Measurements from ENCODE around the gene NSMCE1.
"Not testable (repeated sequence)": the region's sequence is repeated elsewhere in the genome, so short reads cannot be mapped to it uniquely, and the experiment has no call there.

Gene NSMCE1

GRCh38 chr16:27211026-27211425, 57.5 kb downstream of the NSMCE1 start:
- DNase-seq: no peak

DNA sequence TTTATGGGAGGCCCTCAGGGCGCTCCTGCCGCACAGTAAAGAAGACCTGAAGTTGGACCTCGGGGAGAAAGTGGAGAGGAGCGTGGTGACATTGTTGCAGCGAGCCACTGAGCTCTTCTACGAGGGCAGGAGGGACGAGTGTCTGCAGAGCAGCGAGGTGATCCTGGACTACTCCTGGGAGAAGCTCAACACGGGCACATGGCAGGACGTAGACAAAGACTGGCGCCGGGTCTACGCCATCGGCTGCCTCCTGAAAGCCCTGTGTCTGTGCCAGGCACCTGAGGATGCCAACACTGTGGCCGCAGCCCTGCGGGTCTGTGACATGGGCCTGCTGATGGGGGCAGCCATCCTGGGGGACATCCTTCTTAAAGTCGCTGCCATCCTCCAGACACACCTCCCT, 58.4 kb downstream of the NSMCE1 start:
- no peak for DNase-seq

DNA sequence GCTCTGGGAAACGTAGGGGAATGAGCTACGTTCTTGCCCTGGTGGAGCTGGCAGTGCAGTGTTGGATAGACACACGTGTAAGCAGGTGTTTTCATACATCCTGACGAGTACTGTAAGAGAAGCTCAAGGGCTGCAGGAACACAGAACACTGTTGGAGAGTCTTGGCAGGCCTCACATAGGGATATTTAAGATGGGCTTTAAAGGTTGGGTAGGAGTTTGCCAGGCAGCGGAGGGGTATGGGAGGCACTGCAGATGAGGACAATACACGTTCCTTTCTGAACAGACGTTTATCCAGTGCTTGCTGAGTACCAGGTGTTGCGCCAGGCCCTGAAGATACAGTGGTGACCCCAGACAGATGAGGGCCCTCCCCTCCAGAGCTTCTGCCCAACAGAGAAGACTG, 59.0 kb downstream of the NSMCE1 start:
- DNase-seq: no peak

DNA sequence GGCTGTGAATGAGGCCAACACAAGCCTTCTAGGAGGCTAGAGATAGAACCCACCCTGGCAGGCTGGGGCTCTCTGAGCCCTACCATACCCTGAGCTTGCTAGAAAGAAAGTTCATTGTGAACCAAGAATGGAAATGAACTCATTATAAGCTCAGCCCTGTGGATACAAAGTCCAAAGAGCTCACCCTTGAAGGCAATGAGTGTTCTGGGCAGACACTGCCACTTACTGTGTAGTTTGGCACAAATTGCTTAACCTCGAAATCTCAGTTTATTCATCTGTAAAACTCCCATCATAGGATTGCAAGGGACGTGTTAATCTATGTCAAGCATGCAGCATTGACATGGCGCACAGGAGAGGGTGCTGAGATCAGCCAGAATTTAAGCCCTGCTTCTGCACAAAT, 59.8 kb downstream of the NSMCE1 start:
- no peak for DNase-seq

DNA sequence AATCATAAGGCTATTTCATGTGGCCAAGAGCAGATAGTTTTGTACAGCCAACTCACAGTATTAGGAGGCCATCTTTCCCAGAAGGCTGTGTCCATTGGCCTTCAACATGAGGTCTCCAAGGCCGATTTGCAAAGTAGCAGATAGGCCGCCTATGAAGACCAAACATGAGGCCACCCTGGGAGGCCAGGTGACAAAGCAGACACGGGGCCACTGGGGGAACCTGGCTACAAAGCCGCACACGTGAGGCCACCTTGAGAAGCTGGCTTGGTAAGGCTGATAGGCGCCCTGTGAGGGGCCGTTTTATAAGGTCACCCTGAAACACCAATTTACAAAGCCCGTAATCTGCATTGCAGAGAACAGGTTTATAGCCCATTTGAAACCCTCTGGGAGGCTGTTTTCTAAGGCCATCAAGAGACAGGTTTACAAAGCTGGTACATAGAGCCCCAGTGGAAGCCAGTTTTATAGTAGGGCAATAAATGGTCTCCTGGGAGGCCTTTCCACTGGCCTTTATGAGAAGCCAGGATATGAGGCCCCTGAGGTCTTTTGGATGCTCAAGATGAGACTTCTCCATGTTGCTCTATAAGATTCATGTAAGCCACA, 60.4 kb downstream of the NSMCE1 start:
- no peak for DNase-seq

DNA sequence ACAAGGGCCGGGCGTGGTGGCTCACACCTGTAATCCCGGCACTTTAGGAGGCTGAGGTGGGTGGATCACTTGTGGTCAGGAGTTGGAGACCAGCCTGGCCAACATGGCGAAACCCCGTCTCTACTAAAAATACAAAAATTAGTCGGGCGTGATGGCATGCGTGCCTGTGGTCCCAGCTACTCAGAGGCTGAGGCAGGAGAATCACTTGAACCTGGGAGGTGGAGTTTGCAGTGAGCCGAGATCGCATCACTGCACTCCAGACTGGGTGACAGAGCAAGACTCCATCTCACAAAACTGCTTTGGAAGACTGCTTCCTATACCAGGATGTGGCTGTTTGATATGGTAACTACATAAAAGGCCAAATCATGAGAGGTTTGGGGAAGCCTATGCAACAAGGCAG, 61.5 kb downstream of the NSMCE1 start:
- DNase-seq: not testable (repeated sequence)

DNA sequence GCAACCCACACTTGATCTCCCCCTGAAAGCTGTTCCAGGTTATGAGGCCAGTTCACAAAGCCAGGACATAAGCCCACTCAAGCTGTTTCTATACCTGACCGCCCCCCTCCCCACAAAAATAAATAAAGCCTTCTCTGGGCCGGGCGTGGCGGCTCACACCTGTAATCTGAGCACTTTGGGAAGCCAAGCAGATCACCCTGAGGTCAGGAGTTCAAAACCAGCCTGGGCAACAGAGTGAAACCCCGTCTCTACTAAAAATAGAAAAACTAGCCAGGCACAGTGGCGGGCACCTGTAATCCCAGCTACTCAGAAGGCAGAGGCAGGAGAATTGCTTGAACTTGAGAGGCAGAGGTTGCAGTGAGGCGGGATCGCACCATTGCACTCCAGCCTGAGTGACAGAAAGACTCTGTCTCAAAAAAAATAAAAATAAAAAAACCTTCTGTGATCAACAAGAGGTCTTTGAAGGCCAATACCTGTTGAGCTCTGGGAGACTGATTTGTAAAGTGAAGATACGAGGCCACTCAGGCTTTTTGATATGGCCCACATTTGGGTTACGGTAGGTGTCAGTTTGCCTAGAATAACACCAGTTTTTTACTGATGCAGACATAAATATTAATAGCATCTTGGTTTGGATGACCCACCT, 63.0 kb downstream of the NSMCE1 start:
- no peak for DNase-seq

DNA sequence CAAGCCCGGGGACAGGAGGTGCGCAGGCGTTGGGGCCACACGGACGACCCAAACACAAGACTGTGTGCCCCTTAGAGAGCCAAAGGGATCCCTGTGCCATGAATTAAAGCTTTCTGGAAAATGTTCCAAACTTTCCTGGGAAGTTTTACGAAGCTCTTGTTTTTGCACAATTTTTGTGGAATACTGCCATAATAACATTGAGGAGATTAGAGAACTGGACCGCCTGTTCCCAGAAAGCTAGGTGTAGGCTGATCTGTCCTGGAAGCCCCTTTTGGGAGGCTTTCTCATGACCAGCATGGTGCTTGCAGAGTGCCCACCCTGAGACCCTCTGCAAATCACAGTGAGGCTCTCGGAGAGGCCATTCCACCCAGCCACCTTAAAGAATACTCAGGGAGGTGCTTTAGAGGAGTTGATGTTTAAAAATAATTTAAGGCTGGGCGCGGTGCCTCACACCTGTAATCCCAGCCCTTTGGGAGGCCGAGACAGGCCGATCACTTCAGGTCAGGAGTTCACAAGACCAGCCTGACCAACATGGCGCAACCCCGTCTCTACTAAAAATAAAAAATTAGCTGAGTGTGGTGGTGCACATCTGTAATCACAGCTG, 64.2 kb downstream of the NSMCE1 start:
- DNase-seq: no peak

GRCh38 chr16:27203507-27204311, 64.9 kb downstream of the NSMCE1 start, which contains the start of gene KDM8:
KDM8 (plus strand) TSS chr16:27203526; CDS start chr16:27210124, 6,598 bp downstream.
- peak; percentile 100 for DNase-seq

GRCh38 chr16:27202923-27203506, 65.6 kb downstream of the NSMCE1 start:
- no peak for DNase-seq

DNA sequence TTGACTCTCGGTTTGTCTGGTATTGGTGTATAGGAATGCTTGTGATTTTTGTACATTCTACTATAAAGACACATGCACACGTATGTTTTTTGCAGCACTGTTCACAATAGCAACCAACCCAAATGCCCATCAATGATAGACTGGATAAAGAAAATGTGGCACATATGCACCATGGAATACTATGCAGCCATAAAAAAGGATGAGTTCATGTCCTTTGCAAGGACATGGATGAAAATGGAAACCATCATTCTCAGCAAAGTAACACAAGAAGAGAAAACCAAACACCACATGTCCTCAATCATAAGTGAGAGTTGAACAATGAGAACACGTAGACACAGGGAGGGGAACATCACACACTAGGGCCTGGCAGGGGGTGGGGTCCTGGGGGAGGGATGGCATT, 67.7 kb downstream of the NSMCE1 start:
- not testable (repeated sequence) for DNase-seq

DNA sequence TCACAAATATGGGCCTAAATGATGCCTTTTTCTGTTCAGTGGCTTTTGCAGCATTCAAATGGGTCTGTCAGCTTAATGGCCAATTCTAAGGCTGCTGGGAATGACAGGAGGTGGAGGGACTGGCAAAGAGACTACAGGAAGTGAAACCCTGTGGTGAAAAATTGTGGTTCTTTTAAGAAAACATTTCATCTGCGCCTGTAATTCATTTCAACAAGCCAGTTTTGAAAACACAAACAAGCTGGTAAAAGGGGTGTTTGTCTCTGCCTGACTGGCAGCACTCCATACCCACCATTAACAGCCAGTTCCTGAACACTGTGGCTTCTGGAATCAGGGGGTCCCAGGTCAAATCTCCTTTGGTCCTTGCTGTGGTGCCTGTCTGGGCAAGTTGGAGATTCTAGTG, 68.8 kb downstream of the NSMCE1 start:
- peak; percentile 28 for DNase-seq

DNA sequence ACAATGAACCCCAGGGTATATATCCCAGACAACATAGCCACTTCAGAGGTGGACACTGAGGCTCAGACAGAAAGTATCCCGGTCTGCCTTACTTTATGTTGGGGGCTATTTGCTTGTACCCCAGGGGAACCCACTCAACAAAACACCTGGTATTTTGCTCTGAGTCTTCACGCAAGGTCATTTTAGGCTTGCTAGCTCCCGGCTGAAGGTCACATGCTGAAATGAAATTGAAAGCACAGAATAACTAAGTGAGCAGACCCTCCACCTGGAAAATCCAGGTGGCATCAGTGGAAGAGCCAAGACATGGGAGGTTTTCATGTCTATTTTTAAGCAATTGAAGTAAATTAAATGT, 69.4 kb downstream of the NSMCE1 start:
- DNase-seq: no peak

DNA sequence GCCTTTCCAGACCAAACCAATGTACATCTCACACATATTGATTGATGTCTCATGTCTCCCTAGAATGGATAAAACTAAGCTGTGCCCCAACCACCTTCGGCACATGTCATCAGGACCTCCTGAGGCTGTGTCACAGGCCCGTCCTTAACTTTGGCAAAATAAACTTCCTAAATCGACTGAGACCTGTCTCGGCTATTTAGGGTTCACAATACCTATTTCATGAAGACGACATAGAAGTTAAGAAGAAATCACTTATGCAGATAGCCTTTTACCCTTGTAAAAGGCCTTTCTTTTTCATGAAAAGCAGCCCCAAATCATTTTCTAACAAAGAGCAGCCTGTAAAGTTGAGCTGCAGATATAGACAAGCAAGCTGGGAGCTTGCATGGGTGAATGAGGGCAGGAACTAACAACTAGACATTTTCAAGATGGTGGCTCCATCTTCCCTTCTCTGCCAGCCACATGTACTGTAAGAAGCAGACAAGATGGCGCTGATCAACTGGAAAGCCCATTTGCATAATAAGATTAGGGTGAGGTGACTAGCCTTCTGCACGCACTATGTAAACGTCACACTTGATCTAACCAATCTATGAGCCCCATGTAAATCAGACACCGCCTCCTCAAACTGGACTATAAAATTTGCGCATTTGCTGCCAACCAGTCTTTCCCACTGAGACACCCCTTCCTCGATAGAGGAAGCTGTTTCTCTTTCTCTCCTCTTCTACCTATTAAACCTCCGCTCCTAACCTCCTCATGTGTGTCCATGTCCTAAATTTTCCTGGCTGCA, 69.9 kb downstream of the NSMCE1 start:
- DNase-seq: no peak

- DNase-seq: no peak
These were observed 71.6 kb downstream of the NSMCE1 start for GRCh38 chr16:27197004-27197403.

GRCh38 chr16:27195941-27196595, 72.5 kb downstream of the NSMCE1 start:
- DNase-seq: no peak

GRCh38 chr16:27195076-27195741, 73.4 kb downstream of the NSMCE1 start:
- no peak for DNase-seq

- no peak for DNase-seq
These were observed 75.1 kb downstream of the NSMCE1 start for GRCh38 chr16:27193300-27193990.

GRCh38 chr16:27191352-27191924, 77.1 kb downstream of the NSMCE1 start:
- no peak for DNase-seq

DNA sequence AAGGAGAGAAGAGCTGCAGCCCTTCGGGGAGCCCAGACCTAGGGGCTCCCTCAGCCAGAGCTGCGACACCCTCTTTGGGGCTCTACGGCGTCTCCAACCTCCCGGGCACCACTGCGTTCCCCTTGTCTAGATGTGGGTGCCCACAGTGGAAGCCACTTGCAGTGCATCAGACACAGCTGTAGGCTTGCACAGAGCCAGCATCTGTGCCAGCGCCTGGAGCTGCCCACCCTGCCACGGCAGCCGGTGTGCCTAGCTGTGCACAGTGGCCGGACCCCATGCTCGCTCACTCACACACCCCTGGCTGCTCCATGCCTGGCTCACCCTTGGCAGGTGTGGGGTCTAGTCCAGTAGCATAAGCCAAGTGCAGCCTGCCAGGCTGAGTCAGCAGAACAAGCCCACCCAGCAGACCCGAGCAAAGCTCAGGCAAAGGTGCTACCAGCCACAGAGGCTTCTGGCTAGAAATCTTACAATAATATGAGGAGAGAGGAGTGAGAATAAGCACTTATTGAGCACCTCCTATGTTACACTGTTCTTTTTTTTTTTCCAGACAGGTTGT, 78.2 kb downstream of the NSMCE1 start:
- DNase-seq: no peak
